HG02973 (cell line): ENCODE results near the gene CDC20.
"Not testable (repeated sequence)": the region's sequence is repeated elsewhere in the genome, so short reads cannot be mapped to it uniquely, and the experiment has no call there.

Source experiments
- ATAC-seq: cut with Tn5 transposase; IDR thresholded peaks from one replicate; pipeline ENCODE4 v1.9.1; 2021; ENCODE audit warnings: moderate library complexity; ENCODE audit not compliant: unreplicated experiment

The CDC20 gene

DNA sequence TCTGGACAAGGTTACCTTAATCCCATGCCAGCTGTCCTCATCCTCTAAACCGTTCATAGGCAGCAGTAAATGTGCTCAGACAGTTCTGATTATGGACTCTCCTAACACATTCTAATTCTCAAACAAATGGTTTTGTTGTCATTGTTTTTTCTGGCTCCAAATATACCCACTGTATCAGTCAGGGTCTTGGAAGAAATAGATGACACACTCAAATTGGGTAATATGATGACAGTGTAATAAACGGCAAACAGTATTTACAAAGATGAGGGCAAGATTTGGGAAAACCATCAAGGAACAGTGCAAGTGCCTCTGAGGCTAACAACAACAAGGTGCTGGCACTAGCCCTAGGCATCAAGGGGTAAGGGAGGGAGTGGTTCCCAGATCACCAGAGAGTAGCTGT, 4.3 kb upstream of the CDC20 start:
- ATAC-seq: no peak

DNA sequence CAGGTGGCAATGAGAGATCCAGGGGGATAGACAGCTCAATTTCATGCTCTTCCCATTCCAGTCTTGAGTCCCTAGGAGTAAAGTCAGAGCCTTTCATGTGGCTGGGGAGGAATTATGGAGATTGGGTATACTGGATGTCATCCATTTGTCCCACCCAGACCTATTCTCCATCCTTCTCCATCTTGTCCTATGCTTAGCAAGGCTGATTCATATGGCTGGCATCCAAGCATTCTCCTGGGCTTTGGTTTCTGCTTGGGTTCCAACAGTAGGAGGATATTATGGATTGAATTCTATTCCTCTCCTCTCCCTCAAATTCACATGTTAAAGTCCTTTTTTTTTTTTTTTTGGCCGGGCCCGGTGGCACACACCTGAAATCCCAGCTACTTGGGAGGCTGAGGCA, 3.8 kb upstream of the CDC20 start:
- no peak for ATAC-seq

DNA sequence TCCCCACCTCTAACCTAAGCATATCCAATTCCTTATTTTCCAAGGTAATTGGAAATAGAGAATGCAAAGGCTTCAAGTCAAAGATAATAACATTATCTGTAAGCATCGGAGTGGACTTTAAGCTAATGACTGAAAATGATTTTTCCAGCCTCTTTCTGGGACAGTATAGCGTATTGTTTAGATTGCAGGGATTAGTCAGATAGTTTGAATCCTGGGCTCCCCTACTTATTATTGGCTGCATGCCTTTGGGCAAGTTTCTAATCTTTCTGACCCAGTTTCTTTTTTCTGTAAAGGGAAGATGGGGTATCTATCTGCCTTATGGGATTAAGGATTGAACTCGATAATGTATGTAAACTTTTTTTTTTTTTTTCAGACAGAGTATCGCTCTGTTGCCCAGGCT, 1.5 kb upstream of the CDC20 start:
- ATAC-seq: no peak

DNA sequence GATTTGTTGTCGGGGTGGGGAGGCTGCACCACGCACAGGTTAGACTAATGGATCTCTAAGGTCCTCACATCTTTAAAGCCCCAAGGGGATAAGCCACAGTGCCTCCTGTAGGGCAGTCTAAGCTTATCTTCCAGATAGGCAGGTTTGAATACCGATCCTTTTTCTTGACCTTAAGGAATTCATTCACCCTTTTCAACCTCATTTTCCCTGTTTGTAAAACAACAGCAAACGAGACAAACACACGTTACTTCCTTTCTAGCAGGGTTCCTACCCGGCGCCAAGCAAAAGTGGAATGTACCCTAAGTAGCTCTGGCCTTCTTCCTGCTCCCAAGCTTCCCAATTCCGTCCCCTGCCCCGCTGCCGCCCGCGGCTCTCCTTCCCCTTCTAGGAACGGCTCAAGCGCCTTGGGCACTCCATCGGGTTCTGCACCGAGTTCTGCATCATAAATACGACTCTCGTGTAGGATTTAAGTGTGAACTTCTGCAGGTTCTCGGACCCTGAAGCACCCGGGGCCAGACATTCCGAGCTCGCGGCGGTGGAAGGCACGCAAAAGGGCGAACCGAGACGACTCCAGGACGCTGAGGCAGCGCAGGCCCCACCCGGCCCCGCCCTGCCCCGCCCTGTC, 548 bp upstream of the CDC20 start:
- ATAC-seq: peak; percentile 13

DNA sequence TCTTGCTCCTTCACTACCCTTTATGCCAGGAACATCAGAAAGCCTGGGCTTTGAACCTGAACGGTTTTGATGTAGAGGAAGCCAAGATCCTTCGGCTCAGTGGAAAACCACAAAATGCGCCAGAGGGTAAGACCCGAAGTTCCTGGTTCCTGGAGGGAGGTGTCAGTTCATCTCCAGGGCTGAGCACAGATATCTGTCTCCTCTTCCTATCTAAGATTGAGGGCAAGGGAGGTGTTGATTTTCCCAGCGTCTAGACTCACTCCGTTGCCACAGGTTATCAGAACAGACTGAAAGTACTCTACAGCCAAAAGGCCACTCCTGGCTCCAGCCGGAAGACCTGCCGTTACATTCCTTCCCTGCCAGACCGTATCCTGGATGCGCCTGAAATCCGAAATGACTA, 915 bp downstream of the CDC20 start:
- ATAC-seq: no peak

DNA sequence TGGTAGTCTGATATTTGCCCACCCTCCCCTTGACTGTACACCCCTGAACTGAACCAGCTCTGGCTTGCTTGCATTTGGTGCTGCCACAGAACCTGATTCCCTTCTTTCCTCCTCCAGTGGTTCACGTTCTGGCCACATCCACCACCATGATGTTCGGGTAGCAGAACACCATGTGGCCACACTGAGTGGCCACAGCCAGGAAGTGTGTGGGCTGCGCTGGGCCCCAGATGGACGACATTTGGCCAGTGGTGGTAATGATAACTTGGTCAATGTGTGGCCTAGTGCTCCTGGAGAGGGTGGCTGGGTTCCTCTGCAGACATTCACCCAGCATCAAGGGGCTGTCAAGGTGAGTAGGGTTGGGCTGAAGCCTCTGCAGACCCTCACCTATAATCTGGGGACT, 1.8 kb downstream of the CDC20 start:
- ATAC-seq: no peak

DNA sequence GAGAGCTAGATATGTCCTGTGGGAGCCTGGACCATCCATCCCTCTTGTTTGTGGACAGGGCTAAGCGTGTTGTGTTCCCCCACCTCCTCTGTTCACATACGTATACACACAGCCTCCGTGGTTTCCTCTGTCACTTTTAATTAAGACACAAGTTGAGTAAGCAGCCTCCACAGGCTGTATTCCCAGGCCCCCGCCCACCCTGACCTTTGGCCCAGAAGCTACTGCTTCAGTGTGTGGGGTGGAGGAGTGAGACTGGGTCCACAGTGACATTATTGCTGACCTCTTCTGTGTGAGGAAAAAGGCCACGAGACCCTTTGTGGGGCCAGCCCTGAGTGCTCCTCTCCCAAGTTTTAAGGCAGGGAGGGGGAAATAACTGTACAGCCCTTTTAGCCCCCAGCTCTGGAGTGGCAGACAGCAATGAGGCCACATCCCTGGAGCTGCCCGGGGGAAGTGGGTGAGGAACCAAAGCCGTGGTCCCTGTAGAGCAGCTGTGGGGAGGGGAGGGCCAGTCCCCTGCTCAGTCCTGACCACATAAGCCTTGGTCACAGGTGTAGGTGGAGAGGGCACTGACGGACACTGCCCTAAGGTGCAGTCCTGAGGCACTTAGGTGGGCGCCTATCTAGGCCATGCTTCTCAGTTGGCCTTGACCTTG, 4.6 kb downstream of the CDC20 start:
- ATAC-seq: no peak

DNA sequence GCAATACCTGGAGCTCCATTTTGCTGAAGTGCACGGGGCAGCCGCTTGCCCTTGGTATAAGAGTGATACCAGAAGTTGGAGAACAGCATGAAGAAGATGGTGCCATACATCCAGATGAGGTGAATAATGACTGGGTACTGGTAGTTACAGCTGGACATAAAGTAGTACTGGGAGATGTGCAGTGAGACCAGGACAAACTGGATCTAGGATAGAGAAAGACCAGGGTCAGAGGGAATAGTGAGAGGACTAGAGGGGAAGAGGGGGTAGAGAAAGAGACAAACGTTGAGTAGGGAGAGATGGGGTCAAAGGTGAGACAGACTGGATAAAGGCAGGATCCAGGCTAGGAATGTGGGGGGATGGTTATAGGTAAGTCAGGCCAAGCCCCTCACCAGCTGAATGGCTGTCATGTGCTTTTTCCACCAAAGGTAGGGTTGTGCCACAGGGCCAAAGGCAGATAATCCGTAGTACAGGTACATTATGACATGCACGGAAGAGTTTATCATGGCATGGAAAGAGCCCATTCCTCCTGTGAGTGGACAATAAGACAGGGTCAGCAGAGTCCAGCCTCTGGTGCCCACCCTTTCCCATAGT, 5.2 kb downstream of the CDC20 start:
- no peak for ATAC-seq

DNA sequence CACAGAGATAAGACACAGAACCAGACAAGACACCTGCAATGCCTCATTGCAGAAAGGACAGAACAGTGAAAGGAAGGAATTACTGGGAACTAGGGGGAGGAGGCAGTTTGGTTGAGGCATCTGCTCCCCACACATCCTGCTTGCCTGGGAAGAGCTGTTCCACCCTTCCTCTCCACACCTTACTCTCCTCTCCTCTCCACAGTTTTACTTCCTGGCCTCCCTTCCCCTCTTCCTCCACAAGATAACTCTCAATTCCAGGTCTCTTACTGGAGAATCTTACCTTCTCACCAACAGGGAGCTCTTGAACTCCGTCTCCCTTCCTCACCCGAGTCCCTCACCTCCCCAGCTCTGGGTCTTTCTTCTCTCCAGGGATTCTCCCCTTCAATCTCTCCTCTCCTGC, 6.9 kb downstream of the CDC20 start:
- ATAC-seq: no peak

DNA sequence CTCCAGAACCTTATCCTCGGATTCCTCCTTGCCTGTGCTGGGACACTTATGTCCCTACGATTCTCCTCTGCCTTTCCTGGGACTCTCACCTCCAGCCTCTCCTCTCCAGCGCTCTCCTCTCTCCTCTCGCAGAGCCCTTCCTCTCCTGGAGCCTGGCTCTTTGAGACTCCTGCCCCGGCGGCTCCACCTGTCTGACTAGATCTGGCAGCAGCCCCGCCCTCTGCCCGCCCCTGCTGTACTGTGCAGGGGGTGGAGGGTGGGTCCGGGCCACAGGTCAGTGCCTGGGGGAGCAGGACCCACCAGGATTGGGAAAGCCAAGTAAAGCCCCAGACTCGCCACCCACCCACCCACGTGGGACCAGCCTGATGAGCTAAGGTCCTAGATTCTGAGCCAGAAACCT, 7.4 kb downstream of the CDC20 start:
- ATAC-seq: no peak

DNA sequence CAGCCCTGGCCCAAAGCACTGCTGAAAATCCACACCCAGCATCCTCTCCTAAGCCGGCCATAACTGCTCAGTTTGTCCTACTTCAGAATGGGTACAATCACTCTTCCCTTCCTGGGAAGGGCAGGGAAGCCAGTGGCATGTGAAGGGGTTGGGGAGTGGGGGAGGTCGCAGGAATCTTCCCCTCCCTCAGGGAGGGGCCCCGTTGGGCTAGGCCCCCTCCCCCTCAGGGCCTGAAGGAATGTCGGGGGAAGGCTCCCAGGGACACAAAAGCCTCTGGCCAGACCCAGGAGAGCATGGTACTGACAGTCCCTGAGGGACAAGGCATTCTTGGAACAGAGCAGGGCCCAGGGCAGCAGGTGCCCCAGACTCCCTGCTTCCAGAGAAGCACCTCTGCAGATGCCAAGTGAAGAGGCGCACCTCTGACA, 7.8 kb downstream of the CDC20 start:
- no peak for ATAC-seq

DNA sequence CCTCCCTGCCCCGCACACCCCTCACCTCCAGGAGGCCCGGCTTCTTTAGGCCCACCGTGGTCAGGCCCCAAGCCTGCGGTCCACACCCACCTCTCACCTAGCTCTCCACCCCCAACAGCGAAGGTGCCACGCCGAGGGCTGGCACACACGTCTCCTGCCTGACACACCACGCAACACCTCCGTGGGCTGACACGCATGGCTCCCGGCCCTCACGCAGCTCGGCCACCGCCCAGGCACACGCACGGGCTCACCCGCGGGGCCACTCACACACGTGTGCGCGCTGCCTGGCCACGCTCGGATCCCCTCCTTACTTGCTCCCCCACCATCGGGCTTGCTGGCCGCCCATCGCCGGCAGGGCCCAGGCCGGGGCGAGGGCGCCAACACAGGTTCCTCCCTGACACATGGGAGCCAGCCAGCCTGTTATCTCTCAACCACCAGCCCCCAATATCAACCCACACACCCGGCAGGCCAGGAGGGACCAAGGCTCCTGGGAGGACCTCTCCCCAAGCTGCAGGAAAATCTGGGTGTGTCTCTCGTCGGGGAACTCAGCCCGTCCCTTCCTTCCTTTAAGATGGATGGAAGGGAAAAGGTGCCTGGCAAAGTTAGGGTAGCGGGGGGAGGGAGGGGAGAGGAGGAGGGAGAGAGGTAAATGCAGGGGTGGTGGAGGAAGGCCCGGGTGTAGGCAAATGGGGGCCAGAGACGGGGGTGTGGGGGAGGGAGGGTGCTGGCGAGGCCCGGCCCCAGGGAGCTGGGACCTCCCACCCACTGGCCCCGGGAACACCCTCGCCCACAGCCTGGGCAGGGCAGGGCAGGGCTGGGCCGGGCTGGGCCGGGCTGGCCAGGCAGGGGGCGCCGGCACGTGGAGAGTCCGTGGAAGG, 8.5 kb downstream of the CDC20 start:
- ATAC-seq: peak; percentile 27

DNA sequence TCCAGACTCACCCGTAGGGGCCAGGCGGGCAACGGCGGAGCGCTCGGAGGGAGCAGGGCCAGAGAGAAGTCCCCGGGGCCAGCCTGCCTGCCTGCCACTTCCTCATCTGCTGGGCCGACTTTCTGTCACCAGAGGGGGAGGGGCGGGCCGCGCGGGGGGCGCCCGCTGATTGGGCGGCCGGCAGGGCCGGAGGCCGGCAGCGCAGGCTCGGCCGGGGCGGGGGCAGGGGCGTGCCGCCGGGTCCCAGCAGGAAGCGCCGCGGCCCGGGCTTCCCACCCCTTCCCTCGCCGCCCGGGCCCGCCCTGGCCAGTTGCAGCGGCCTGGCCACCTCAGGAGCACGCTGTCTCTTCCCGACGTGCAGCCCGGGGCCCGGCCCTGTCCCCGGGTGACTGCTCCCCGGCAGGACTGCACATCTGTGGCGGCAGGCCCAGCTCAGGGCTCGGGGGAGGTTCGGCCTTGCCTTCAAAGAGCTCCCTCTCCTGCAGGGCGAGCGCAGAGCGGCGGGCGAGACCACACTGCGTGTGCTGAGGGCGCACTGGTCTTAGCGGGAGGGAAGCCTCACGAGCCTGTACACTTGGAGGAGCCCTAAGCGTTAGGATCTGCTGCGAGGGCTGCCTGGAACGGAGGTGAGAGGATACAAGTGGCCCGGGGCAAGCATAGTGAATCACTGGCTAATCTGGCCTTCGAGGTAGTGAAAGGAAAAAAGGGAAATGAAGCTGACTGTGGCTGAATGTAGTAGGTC, 9.3 kb downstream of the CDC20 start, which contains the start of gene ELOVL1:
Gene ELOVL1 (minus strand): TSS at position 108 of the 742 bp plus-strand sequence. CDS start 2,402 bp downstream, outside the sequence.
- ATAC-seq: peak; percentile 66

DNA sequence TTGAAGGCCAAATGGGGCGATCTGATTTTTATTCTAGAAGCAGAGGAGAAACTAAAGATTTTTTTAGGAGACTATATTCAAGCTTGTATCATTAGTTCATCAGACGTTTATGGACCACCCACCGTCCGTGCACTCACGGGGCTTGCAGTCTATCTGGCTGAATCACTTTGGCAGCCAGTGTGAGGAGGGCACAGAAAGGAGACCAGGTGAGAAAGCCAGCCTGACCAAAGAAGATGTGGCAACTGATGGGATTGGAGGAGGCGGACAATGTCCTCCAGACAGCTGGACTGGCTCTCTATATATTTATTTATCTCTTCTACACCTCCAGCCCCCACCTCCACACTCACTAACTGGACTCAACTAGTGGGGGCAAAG, 9.9 kb downstream of the CDC20 start:
- no peak for ATAC-seq

DNA sequence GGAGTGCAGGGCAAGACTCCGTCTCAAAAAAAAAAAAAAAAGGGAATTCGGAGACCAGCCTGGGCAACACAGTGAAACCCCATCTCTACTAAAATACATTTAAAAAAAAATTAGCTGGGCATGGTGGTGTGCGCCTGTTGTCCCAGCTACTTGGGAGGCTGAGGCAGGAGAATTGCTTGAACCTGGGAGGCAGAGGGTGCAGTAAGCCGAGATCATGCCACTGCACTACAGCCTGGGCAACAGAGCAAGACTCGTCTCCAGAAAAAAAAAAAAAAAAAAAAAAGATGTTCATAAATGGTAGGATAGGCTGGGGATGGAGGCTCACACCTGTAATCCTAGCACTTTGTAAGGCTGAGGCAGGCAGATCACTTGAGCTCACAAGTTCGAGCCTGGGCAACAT, 11.0 kb downstream of the CDC20 start:
- not testable (repeated sequence) for ATAC-seq

DNA sequence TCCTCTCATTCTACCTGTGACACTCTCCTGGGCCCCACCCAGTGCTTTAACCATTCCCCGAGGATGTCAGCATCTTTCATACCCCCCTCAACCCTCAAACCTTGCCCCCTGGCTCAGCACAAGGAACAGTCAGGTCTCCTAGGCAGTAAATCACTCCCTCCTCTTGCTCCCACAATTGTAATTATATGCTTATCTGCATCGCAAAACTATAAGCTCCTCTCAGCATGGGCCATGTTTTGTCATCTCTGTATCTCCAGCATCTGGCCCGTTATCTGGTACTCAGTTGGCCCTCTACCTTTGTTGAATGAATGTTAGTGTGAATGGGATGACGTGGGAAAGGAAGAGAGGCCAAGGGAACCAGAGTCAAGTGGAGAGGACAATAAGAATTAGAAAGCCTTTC, 11.8 kb downstream of the CDC20 start:
- ATAC-seq: no peak

DNA sequence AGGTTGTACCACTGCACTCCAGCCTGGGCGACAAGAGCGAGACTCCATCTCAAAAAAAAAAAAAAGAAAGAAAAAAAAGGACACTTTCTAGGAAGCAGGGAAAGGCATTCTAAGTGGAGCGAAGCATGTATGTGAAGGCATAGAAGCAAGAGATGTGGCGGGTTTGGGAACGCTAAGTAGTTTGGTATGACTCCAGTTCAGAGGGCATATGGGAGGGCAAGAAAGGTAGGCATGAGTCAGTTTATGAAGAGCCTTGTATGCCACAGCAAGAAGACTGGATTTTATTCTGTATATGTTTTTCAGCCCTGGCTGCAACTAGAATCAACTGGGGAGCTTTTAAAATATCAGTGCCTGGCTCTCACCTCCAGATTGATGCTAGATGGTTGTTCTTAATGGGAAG, 13.4 kb downstream of the CDC20 start:
- no peak for ATAC-seq

DNA sequence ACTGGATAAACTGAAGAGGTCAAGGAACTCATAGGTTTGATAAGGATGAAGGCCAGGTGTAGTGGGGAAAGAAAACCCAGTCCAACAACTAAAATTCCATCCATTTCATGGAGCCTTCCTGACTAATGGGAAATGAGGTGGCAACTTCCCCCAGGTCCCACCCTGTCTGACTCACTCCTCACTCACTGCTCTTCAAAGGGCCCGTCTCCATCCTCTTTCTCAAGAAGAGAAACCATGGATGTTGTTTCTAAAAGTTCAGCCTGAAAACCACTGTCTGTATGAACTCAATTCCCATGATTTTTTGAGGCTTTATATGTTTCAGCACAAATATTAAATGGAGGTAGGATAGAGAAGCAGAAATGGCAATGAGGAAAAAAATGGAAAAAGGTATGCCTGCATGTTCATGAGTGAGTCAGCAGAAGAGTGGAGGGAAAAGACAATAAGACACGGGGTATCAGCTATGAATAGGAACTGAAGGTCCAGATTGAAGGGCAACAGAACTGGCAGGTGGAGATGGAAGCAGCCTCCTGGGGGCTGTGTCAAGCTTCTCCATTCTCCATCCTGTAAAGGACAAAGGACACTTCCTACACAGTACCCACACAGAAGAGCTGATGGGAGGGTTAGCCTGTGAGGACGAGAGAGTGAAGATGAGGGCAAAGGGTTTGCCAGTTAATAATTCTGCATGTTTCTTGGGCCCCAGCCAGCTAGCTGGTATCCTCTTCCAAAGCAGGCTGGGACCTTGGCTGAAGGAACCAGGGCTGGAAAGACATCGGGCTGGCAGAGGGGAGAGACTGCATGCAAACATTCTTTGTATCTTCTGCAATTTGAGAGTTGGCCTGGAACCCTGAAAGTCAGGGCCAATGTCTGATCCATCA, 14.5 kb downstream of the CDC20 start:
- no peak for ATAC-seq

DNA sequence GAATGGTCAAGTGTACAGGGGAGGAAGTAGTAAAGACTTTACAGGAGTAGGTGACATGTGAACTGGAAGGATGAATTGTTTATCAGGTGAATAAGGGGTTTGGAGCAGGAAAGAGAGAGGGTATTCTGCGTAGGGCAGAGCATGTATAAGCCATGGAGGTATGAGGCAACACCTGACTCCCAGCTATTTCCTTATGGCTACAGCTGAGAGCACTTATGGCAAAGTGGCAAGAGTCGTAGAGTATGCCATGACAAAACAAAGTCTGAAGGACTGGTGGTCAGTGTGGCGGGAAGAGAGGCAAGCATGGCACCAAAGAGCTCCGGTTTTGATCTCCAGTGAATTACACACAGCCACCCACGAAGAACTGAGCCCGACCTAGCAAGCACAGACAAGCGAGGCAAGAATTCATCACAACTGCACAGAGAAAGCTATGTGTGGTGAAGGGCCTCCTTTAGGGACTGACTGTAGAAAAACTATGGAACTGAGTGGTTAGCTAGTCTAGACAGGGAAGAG, 18.0 kb downstream of the CDC20 start:
- ATAC-seq: no peak

DNA sequence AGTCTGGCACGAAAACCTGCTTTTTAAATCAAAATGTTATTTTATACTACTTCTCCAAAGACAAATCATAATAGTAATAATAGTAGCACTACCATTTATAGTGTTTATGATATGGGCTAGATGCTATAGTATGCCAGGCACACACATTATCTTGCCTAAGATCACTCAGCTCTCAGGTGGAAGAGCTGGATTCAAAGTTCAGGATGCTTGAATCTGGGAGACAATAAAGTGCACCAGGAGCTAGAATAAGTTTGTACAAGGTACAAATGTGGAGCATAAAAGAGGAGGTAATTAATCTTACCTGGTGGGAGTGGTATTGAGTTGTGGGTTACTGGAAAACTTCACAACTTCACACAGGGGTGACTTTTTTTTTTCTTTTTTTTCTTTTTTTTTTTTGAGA, 19.1 kb downstream of the CDC20 start:
- no peak for ATAC-seq
